LoVo (cell line): Measurements from ENCODE around the gene KLHL29.

Experiments
- DNase-seq: peaks from one replicate; pipeline ENCODE4 v3.0.0-alpha.2; 2016; ENCODE audit warnings: low spot score

Gene KLHL29

GRCh38 chr2:23513245-23513871 is 128.4 kb downstream of the KLHL29 start:
- DNase-seq: no peak

GRCh38 chr2:23513872-23514793 is 129.2 kb downstream of the KLHL29 start:
- no peak for DNase-seq

GRCh38 chr2:23516520-23517256 is 131.7 kb downstream of the KLHL29 start:
- DNase-seq: no peak

DNA sequence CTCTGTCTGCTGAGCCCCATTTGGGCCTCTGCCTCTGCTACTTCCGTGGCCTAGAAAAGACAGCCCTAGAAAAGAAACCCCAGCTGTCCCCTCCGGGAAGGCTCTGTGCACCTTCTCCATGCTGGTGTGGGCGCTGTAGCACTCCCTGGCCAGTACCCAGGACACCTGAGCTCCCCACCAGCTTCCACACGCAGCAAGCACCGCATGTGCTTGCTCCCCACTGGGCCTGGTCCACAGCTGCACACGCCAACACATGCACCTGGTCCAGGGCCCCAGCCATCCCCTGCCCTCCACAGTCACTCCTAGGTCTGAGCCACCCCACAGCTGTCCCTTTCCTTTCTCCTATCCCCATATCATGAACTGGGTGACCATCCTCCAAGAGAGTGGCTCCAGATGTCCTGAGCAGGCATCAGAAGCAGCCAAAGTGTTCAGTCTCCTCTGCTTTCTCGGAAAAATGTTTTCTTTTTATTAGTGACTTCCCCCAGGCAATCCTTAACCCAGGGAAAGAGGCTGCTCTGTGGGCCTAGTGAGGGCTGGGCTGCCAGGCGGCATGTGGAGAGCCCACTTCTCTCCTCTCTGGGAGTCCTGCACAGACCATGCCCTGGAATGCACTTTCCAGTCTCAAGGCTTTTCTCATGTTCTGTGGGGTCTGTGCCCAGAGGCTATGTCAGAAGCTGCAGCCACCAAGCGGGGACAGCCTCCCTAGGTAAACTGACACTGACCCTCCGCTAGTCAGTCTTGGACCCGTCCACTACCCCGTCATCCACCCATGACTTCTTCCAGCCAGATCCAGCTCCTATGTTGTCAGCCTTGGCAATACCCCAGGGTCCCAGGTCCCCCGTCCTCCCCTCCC is 133.7 kb downstream of the KLHL29 start:
- no peak for DNase-seq

DNA sequence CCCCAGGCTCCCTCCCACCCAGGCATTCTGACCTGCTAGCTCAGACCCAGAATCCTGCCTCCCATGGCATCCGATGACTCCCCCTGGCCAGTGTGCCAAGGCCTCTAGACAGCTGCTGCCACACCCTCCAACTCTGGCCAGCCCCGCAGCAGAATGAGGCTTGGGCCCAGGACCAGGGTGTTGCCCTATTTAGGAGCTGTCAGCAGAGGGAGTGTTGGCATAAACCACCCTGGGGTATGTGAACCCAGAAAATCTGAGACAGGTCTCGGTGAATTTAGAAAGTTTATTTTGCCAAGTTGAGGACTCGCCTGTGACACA is 134.3 kb downstream of the KLHL29 start:
- no peak for DNase-seq

DNA sequence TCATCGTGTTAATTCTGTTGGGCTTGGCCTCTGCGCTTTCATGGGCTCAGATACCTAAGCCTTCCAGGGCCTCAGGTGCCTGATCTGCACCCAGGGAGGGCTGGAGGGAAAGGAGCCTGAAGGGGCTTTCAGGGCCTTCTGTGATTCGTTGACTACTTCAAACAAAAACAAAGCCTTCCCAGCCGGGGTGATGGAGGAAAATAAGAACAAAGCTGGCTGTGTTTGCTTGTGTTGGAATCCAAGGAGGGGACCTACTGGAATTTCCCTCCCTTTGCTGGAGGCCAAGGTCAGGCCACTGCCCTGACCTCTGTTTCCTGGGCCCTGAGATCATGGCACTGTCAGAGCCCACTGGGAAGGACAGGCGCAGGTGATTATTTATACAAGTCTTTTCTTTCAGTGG is 135.3 kb downstream of the KLHL29 start:
- no peak for DNase-seq

DNA sequence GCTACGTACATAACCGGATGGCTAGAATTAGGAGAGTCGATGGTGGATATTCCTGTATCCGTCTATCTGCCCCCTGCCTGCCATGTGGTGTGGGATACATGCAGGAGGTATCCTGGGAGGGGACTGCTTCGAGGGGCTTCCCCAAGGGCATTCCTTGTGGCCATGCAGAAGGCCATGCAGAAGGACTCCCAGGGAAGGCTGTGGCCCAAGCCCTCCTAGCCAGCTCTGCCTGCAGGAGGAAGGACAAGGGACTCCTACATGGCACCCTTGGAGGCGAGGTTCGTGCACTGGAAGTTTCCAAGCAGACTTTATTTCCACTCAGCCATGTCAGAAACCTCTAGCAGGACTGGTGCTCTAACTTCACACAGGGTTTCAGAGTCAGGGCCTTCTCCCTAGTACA is 136.1 kb downstream of the KLHL29 start:
- DNase-seq: no peak

GRCh38 chr2:23522726-23523372 is 137.9 kb downstream of the KLHL29 start:
- no peak for DNase-seq

DNA sequence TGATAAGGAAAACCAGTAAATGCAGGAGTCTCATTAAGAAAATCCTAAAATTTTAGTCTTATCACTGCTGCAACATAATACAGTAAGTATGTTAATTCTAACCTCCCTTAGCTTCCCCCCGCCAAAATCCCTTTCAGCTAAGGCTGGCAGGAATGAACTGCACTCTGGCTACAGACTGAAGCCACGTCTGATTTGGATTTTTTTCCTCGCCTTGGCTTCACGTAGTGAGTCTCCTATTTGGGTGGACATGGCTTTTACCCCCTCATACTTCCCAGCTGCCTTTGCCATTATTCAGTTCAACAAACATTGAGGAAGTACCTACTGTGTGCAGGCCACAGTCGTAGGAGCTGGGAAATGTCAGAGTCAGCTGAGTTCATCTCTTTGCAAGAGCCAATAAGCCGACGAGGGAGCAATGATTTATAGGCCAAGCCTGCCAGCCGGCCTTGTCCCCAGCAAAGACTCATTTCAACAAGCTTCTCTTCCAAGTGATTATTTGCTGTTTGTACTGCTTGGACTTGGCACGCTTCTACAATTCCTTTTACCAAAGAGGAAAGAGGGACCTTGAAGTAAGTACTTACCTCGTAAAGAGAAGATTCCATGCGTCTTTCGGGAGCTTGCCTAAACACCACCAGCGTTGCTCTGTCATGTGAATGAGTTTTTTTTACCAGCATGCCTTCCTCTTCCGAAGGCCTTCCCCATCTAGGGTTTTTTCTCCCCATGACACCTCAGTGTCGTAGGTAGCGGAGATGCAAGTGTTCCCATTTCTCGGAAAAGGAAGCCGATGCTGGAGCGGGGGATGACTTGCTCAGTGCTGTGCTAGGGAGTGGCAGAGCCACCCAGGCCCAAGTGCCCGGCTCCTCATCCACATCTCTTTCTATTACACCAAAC is 138.6 kb downstream of the KLHL29 start:
- DNase-seq: no peak

DNA sequence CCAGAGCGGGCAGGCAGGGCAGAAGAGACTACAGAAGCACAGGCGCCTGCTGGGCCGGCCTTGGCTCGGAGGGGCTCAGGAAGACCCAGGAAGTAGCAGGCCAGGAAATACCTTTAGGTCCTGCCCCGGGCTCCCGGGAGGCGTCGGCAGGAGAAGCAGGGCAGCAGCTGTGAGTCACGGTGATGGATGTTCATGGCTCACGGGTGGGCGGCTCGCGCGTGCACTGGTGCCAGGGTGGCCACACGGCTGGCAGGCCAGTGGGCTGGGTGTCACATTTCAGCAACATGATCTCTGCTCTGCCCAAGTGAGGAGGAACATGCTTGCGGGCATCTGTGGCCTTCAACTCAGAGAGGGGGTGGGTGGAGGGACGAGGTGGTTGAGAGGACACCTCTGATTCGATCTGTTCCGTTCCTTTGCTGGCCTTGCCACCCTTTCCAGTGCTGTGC is 139.3 kb downstream of the KLHL29 start:
- DNase-seq: no peak

GRCh38 chr2:23525137-23525765 is 140.3 kb downstream of the KLHL29 start:
- no peak for DNase-seq

DNA sequence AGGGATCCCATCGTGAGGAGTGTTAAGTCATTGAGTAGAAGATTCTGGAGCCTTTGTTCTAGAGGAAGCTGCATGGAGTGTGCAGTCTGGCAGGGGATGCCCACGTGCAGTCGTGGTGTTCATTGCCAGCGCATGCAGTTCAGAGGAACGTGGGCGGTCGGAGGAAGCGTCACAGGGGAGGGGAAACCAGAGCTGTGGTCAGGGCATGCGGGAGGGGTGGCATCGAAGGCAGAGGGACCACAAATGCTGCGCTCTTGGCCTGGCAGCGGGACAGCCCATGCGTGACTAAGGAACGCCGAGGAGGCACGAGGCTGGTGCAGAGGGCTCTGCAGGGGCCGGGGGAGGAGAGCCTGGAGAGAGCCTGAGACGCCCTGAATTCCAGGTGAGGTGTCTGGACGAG is 141.1 kb downstream of the KLHL29 start:
- no peak for DNase-seq

GRCh38 chr2:23526835-23527790 is 142.1 kb downstream of the KLHL29 start:
- no peak for DNase-seq

DNA sequence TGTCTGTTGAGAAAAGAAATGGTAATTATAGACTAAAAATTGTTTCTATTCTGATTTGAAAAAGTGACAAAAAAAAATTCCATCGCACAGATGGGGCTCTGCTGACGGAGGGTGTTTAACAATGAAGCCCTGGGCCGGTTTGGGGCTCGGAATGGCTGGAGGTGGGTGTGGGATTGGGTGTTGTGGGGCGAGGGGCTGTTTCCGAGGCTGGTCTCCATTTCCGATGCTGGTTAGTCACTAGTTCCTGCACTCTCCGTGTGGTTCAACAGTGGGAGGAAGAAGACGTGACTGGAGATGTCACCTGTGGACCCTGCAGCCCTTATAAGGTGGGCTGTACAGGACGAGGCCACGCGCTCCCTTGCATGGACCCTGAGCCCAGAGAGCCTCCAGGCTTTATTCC is 143.2 kb downstream of the KLHL29 start:
- DNase-seq: no peak

DNA sequence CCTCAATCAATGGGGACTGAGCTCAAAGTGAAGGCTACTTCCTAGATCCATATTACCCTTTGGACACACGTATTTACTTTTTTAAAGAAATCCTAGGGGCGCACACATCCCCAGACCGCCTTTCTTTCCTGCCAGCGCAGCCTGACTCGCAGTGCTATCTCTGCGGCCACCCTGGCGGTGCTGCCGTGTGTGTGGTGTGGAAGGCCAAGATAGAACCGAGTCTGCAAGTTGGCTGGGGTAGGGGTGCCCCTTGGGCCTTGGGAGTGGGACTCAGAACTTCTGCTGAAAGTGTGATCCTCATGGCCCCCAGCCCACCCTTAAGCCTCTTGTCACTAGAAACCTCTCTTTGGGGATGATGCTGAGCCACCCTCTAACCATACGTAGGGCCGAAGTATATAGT is 143.7 kb downstream of the KLHL29 start:
- no peak for DNase-seq

DNA sequence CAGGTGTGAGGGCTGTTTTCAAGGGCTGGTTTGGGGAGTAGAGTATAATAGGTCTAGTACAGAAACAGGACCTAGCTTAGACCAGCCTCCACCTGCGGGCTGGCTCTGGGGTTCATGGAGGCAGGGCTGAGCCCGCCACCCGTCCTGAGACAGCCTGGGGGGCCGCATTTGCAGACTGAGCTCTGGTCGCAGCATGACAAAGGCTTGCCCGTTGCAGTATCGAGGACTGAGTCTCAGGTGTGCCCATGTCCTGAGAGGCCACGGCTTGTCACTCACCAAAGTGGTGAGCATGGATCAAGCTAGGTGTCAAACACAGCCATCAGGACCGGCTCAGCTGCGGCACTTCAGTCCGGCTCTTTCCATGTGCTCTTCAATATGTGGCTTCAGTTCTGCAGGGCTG is 144.7 kb downstream of the KLHL29 start:
- no peak for DNase-seq

GRCh38 chr2:23530206-23530908 is 145.4 kb downstream of the KLHL29 start:
- DNase-seq: no peak

DNA sequence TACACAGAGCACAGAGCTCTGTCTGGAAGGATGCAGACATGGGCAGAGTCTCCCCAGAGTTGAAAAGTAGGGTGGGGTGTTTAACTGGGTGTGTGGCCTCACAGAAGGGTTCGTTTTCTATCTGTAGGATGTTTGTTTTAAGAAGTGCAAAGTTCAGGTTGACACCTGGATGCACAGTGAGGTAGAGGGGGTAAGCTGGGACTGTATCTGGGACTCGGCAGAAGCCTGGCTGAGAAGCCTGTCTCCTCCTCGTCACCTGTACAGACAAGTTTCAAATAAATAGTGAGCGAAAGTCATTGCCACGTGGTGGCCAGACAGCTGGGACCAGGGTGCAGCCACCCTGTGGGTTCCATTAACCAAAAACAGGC is 145.9 kb downstream of the KLHL29 start:
- DNase-seq: no peak
